Measurements from ENCODE around the gene DQX1.

The DQX1 gene

GRCh38 chr2:74471332-74472065, 54.5 kb downstream of the DQX1 start:
- TF ChIP-seq CTCF (IDR thresholded peaks at IDR 0.05): no peak
